PC-3 (cell line): ENCODE measurements around the gene RNU1-4.
"Not testable (repeated sequence)": the region's sequence is repeated elsewhere in the genome, so short reads cannot be mapped to it uniquely, and the experiment has no call there.

Experiments used
- CTCF ChIP-seq: fragments of 300-600 bp; sonication (generic); conservative IDR thresholded peaks from 2 replicates; pipeline ENCODE4 v1.5.1; 2017; ENCODE audit warnings: antibody characterized with exemption, low read depth, mild to moderate bottlenecking, low read length
- EZH2 ChIP-seq: fragments of 300-600 bp; sonication (generic); IDR thresholded peaks from one replicate; pipeline ENCODE4 v1.6.1; 2017; ENCODE audit warnings: antibody characterized with exemption, mild to moderate bottlenecking, low read length; ENCODE audit not compliant: unreplicated experiment

- not testable (repeated sequence) for TF ChIP-seq CTCF, EZH2
These were observed 35.7 kb upstream of the RNU1-4 start for GRCh38 chr1:16704502-16705100.
